GM12878 (cell line): ENCODE measurements around the gene VPS45. TPM values are rescaled to one million over a fixed set of nuclear protein-coding genes. Genes with fewer than 3 reads are reported as not detected.
A peak's percentile ranks its signal among the peaks of the same experiment; 100 is the strongest.

ENCODE experiments used
- ATF7 ChIP-seq: fragments of 450-650 bp; IDR thresholded peaks from 2 replicates; pipeline ENCODE4 v1.6.1; 2016; ENCODE audit warnings: low read depth, mild to moderate bottlenecking
- BHLHE40 ChIP-seq, 2 experiments: fragments of 450-650 bp in 1 of 2; IDR thresholded peaks; 2 replicates each; pipeline ENCODE4 v1.6.1; 2011 to 2017; ENCODE audit warnings: low read depth in 2 of 2, borderline replicate concordance in 1 of 2, improper control_type of control experiment in 1 of 2, low read length in 1 of 2, mild to moderate bottlenecking in 1 of 2
- CBFB ChIP-seq: IDR thresholded peaks from 2 replicates; pipeline ENCODE4 v1.6.1; 2016; ENCODE audit warnings: antibody characterized with exemption, low read depth
- CHD2 ChIP-seq: IDR thresholded peaks from 2 replicates; pipeline ENCODE4 v1.6.1; 2011; ENCODE audit warnings: low read depth, low read length, improper control_type of control experiment, borderline replicate concordance
- CHD4 ChIP-seq: fragments of 200-600 bp; sonication (generic); IDR thresholded peaks from 2 replicates; pipeline ENCODE4 v1.6.1; 2016; ENCODE audit warnings: mild to moderate bottlenecking
- ESRRA ChIP-seq: IDR thresholded peaks from 2 replicates; pipeline ENCODE4 v1.6.1; 2012; ENCODE audit warnings: mild to moderate bottlenecking, low read length, improper control_type of control experiment
- GABPA ChIP-seq: IDR thresholded peaks from 2 replicates; pipeline ENCODE4 v1.6.1; 2014; ENCODE audit warnings: antibody characterized with exemption, low read depth, mild to moderate bottlenecking, inconsistent platforms
- HDAC2 ChIP-seq: fragments of 200-600 bp; sonication (generic); IDR thresholded peaks from 2 replicates; pipeline ENCODE4 v1.6.1; 2017
- HDGF ChIP-seq: fragments of 450-650 bp; IDR thresholded peaks from 2 replicates; pipeline ENCODE4 v1.6.1; 2016; ENCODE audit warnings: antibody characterized with exemption
- KLF5 ChIP-seq: fragments of 450-650 bp; IDR thresholded peaks from 2 replicates; pipeline ENCODE4 v1.6.1; 2014; ENCODE audit warnings: mild to moderate bottlenecking; ENCODE audit not compliant: partially characterized antibody
- LARP7 ChIP-seq: fragments of 450-650 bp; IDR thresholded peaks from 2 replicates; pipeline ENCODE4 v1.6.1; 2017; ENCODE audit warnings: mild to moderate bottlenecking
- MYB ChIP-seq: fragments of 150-350 bp; IDR thresholded peaks from 2 replicates; pipeline ENCODE4 v1.6.1; 2014; ENCODE audit warnings: mild to moderate bottlenecking, low read depth, low read length, borderline replicate concordance
- NFYA ChIP-seq: IDR thresholded peaks from 2 replicates; pipeline ENCODE4 v1.6.1; 2011; ENCODE audit warnings: low read depth, mild to moderate bottlenecking, low read length, improper control_type of control experiment, borderline replicate concordance
- NR2C1 ChIP-seq: fragments of 450-650 bp; IDR thresholded peaks from 2 replicates; pipeline ENCODE4 v1.6.1; 2017; ENCODE audit warnings: antibody characterized with exemption, mild to moderate bottlenecking, moderate library complexity
- PML ChIP-seq: IDR thresholded peaks from 2 replicates; pipeline ENCODE4 v1.6.1; 2012; ENCODE audit warnings: low read length, inconsistent platforms
- POLR2AphosphoS2 ChIP-seq: IDR thresholded peaks from 2 replicates; pipeline ENCODE4 v1.6.1; 2011; ENCODE audit warnings: low read depth, mild to moderate bottlenecking, low read length, improper control_type of control experiment, moderate library complexity
- POU2F2 ChIP-seq: IDR thresholded peaks from 3 replicates; pipeline ENCODE4 v1.6.1; 2011; ENCODE audit warnings: low read depth, mild to moderate bottlenecking, low read length, borderline replicate concordance
- SP1 ChIP-seq: IDR thresholded peaks from one replicate; pipeline ENCODE4 v1.6.1; 2011; ENCODE audit warnings: low read depth, low read length
- SREBF2 ChIP-seq: IDR thresholded peaks from 2 replicates; pipeline ENCODE4 v1.6.1; 2012; ENCODE audit warnings: mild to moderate bottlenecking, low read length
- ZNF274 ChIP-seq: IDR thresholded peaks from one replicate; pipeline ENCODE4 v1.8.0; 2011; ENCODE audit not compliant: insufficient read length, insufficient read depth
- ZNF384 ChIP-seq: IDR thresholded peaks from 2 replicates; pipeline ENCODE4 v1.6.1; 2012; ENCODE audit warnings: low read depth, mild to moderate bottlenecking, low read length, improper control_type of control experiment, borderline replicate concordance
- polyA plus RNA-seq, 11 experiments: library from polyadenylated mRNA; depleted of rRNA in 4 of 11; unstranded in 6 of 11; stranded (reverse) in 5 of 11; fragments of >200 nt; fragmentation: Nextera tagmentation in 4 of 11; fragmentation: Illumina TruSeq in 1 of 11; extraction: Ambion mirVana in 4 of 11; extraction: Trizol in 1 of 11; gene quantifications; 1 replicate in 1 of 11; 2 replicates in 10 of 11; pipeline versions ENCODE4 v1.2.1 to v1.2.3, GENCODE V29; 2011 to 2016; ENCODE audit warnings: inconsistent platforms in 2 of 11, missing spikeins in 2 of 11, low read depth in 1 of 11
- total RNA-seq, 4 experiments: library from RNA; depleted of rRNA in 3 of 4; stranded (reverse); fragments of >200 nt in 3 of 4; fragmentation: Illumina TruSeq in 1 of 4; extraction: Trizol in 1 of 4; gene quantifications; 2 replicates each; pipeline versions ENCODE4 v1.2.1 to v1.2.3, GENCODE V29; 2013 to 2021
- TF ChIP-seq, protein P1 (sequence below): IDR thresholded peaks from 2 replicates; pipeline ENCODE4 v1.6.1; 2012; ENCODE audit warnings: low read depth, low read length, improper control_type of control experiment
- TF ChIP-seq, protein P2 (sequence below): fragments of 450-650 bp; IDR thresholded peaks from 2 replicates; pipeline ENCODE4 v1.6.1; 2017; ENCODE audit warnings: borderline replicate concordance
- TF ChIP-seq, protein P3 (sequence below): fragments of 450-650 bp; IDR thresholded peaks from 2 replicates; pipeline ENCODE4 v1.6.1; 2016; ENCODE audit warnings: mild to moderate bottlenecking
- TF ChIP-seq, protein P4 (sequence below): IDR thresholded peaks from 2 replicates; pipeline ENCODE4 v1.6.1; 2011; ENCODE audit warnings: mild to moderate bottlenecking, low read depth, low read length, moderate library complexity; ENCODE audit not compliant: insufficient replicate concordance
- TF ChIP-seq, protein P5 (sequence below): IDR thresholded peaks from 2 replicates; pipeline ENCODE4 v1.6.1; 2012; ENCODE audit warnings: low read depth, low read length, improper control_type of control experiment

VPS45 gene
- total and polyA plus RNA-seq, 10 of the 15 experiments (the other 5 are each of a cell fraction or from before 2014, with no cell fraction given), result 24.4 to 48.7 (median 34.5) TPM

DNA sequence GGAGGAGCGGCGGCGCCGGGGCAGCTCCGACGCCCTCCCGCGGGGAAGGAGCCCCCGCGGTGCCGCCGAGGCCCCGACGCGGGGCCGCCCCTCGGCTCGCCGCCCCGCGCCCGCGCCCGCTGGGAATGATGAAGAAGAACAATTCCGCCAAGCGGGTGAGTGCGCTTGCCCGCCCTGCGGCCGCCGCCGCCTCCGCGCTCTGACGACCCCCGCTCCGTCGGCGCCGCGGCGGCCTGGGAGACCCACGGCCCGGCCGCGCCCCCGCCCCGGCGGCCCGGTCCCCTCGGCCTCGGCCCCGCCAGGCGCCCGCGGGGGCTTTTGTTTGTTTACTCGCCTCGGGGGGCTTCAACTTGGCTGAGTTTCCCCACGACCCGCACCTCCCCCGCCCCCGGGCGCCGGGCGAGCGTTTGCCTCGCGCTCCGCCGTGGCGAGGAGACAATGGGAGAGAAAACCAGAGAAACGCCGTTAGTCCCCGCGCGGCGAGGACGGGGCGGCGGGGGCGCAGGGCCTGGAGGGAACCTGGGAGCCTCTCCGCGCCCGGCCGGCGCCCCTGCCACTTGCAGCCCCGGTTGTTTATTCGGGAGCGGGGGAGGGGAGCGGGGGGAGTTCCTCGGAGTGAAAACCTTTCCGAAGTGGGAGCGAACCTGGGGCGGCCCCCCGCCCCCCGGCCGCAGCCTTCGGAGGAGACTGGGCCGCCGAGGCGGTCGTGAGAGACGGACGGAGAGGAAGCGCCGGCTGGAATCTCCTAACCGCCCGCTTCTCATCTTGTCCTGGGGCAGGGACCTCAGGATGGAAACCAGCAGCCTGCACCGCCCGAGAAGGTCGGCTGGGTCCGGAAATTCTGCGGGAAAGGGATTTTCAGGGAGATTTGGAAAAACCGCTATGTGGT, 82.8 kb downstream of the VPS45 start (continued):
- TF ChIP-seq CHD2, result peak; percentile 15; the same call in 1 of the 2 replicates
- TF ChIP-seq, protein P1, sequence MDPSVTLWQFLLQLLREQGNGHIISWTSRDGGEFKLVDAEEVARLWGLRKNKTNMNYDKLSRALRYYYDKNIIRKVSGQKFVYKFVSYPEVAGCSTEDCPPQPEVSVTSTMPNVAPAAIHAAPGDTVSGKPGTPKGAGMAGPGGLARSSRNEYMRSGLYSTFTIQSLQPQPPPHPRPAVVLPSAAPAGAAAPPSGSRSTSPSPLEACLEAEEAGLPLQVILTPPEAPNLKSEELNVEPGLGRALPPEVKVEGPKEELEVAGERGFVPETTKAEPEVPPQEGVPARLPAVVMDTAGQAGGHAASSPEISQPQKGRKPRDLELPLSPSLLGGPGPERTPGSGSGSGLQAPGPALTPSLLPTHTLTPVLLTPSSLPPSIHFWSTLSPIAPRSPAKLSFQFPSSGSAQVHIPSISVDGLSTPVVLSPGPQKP, result no peak
- TF ChIP-seq ESRRA, result no peak
- TF ChIP-seq, protein P2, sequence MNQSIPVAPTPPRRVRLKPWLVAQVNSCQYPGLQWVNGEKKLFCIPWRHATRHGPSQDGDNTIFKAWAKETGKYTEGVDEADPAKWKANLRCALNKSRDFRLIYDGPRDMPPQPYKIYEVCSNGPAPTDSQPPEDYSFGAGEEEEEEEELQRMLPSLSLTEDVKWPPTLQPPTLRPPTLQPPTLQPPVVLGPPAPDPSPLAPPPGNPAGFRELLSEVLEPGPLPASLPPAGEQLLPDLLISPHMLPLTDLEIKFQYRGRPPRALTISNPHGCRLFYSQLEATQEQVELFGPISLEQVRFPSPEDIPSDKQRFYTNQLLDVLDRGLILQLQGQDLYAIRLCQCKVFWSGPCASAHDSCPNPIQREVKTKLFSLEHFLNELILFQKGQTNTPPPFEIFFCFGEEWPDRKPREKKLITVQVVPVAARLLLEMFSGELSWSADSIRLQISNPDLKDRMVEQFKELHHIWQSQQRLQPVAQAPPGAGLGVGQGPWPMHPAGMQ, result no peak
- TF ChIP-seq GABPA, result no peak
- no peak for TF ChIP-seq MYB
- no peak; the same call in 1 of the 2 replicates for TF ChIP-seq PML
- TF ChIP-seq, protein P3, sequence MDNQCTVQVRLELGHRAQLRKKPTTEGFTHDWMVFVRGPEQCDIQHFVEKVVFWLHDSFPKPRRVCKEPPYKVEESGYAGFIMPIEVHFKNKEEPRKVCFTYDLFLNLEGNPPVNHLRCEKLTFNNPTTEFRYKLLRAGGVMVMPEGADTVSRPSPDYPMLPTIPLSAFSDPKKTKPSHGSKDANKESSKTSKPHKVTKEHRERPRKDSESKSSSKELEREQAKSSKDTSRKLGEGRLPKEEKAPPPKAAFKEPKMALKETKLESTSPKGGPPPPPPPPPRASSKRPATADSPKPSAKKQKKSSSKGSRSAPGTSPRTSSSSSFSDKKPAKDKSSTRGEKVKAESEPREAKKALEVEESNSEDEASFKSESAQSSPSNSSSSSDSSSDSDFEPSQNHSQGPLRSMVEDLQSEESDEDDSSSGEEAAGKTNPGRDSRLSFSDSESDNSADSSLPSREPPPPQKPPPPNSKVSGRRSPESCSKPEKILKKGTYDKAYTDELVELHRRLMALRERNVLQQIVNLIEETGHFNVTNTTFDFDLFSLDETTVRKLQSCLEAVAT, result no peak
- TF ChIP-seq ZNF274, result no peak
- TF ChIP-seq ZNF384, result no peak
- TF ChIP-seq SREBF2, result no peak
- TF ChIP-seq, protein P4, sequence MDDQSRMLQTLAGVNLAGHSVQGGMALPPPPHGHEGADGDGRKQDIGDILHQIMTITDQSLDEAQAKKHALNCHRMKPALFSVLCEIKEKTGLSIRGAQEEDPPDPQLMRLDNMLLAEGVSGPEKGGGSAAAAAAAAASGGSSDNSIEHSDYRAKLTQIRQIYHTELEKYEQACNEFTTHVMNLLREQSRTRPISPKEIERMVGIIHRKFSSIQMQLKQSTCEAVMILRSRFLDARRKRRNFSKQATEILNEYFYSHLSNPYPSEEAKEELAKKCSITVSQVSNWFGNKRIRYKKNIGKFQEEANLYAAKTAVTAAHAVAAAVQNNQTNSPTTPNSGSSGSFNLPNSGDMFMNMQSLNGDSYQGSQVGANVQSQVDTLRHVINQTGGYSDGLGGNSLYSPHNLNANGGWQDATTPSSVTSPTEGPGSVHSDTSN, result no peak
- no peak for TF ChIP-seq POU2F2
- TF ChIP-seq ATF7, result no peak
- no peak for TF ChIP-seq NR2C1
- no peak for TF ChIP-seq HDAC2
- TF ChIP-seq CHD4, result no peak
- TF ChIP-seq, protein P5, sequence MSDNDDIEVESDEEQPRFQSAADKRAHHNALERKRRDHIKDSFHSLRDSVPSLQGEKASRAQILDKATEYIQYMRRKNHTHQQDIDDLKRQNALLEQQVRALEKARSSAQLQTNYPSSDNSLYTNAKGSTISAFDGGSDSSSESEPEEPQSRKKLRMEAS, result no peak
- no peak for TF ChIP-seq KLF5
- TF ChIP-seq SP1, result no peak
- TF ChIP-seq BHLHE40 (IDR thresholded peaks at IDR 0.05; ENCODE audit: borderline replicate concordance in 1 of 2, low read depth in 2 of 2, low read length in 1 of 2), result 0 out of 4 replicates have a peak, but pooled peaks of 1 of the 2 experiments have one; percentile 0
- no peak for TF ChIP-seq LARP7
- TF ChIP-seq CBFB, result no peak
- TF ChIP-seq HDGF, result no peak
- no peak for TF ChIP-seq POLR2AphosphoS2
- TF ChIP-seq NFYA, result no peak
